K562 (cell line): Measurements from ENCODE around the gene CTIF. TPM values are rescaled to one million over a fixed set of nuclear protein-coding genes. Genes with fewer than 3 reads are reported as not detected.

ENCODE experiments used
- ATAC-seq: fragments of 200-7000 bp; cut with Tn5 transposase; 3 replicates; pipeline ENCODE4 v1.9.1; 2020; ENCODE audit warnings: moderate library complexity
- BruUV-seq: library from RNA; stranded (reverse); fragments of 400-500 nt; replicated peaks from 2 replicates; lab custom pipeline; 2021; lab: Mats Ljungman, UMichigan
- CTCF ChIA-PET: fragments of 300-600 bp; formaldehyde crosslinking; extraction: SDS; loops from one replicate; lab custom pipeline; 2021; ENCODE audit warnings: low intra/inter-chr PET ratio; lab: Yijun Ruan, JAX
- POLR2A ChIA-PET: fragments of 300-600, 350-650 bp; sonication (Branson Sonifier 250); formaldehyde crosslinking; extraction: SDS; loops from one replicate; lab custom pipeline; 2021; ENCODE audit warnings: antibody characterized with exemption, inconsistent platforms; lab: Yijun Ruan, JAX
- DNase-seq, 4 experiments: peaks; one replicate each; pipeline versions ENCODE4 v3.0.0 to v3.0.0-alpha.2; 2011 to 2018; ENCODE audit warnings: low spot score in 3 of 4, mixed read lengths in 3 of 4; ENCODE audit errors: extremely low read depth in 1 of 4
- FAIRE-seq: peaks from 2 replicates; lab custom pipeline; 2011; peaks lifted over from hg19 to GRCh38; lab: Jason Lieb, UNC
- H2AFZ ChIP-seq: 2 replicates; pipeline ENCODE4 v1.6.0; 2011; ENCODE audit warnings: low read depth, low read length, control low read depth, inconsistent platforms
- H3K27ac ChIP-seq: fragments of 200-600 bp; 3 replicates; pipeline ENCODE4 v1.8.0; 2011; ENCODE audit warnings: low read depth, mild to moderate bottlenecking, control low read depth, inconsistent platforms, low read length, moderate library complexity, mixed read lengths; ENCODE audit errors: extremely low read depth
- H3K27me3 ChIP-seq, 2 experiments: fragments of 300-600 bp in 1 of 2; 2 replicates in 1 of 2; 3 replicates in 1 of 2; pipeline versions ENCODE4 v1.6.0 to v1.8.0; 2011; ENCODE audit warnings: inconsistent platforms in 2 of 2, low read length in 2 of 2, mild to moderate bottlenecking in 1 of 2, mixed read lengths in 1 of 2, moderate library complexity in 1 of 2; ENCODE audit not compliant: control insufficient read depth in 2 of 2, insufficient read depth in 2 of 2
- H3K36me3 ChIP-seq: fragments of 300-600 bp; 3 replicates; pipeline ENCODE4 v1.8.0; 2011; ENCODE audit warnings: mild to moderate bottlenecking, low read length, inconsistent platforms; ENCODE audit not compliant: control insufficient read depth, insufficient read depth
- H3K4me1 ChIP-seq, 2 experiments: fragments of 200-600 bp in 1 of 2; replicated peaks in 1 of 2; 2 replicates in 1 of 2; 3 replicates in 1 of 2; pipeline versions ENCODE4 v1.5.1 to v1.8.0; 2011; ENCODE audit warnings: inconsistent platforms in 2 of 2, low read length in 2 of 2, mild to moderate bottlenecking in 1 of 2, mixed read lengths in 1 of 2, moderate library complexity in 1 of 2; ENCODE audit not compliant: control insufficient read depth in 2 of 2, insufficient read depth in 2 of 2
- H3K4me2 ChIP-seq: 2 replicates; pipeline ENCODE4 v1.6.1; 2011; ENCODE audit warnings: low read length, control low read depth, inconsistent platforms, mixed read lengths; ENCODE audit not compliant: insufficient read depth
- H3K4me3 ChIP-seq: fragments of 200-600 bp; sonication (generic), shearing (Covaris generic); 2 replicates; pipeline ENCODE4 v1.5.1; 2016; ENCODE audit warnings: control low read depth, inconsistent platforms
- H3K79me2 ChIP-seq: fragments of 200-600 bp; 3 replicates; pipeline ENCODE4 v1.8.0; 2011; ENCODE audit warnings: low read length, inconsistent platforms; ENCODE audit not compliant: control insufficient read depth, insufficient read depth
- H3K9ac ChIP-seq, 2 experiments: 2 replicates each; pipeline versions ENCODE4 v1.6.0 to v1.6.1; 2011; ENCODE audit warnings: low read depth in 2 of 2, low read length in 2 of 2, control low read depth in 1 of 2, inconsistent platforms in 1 of 2, mild to moderate bottlenecking in 1 of 2, mixed read lengths in 1 of 2; ENCODE audit not compliant: insufficient read depth in 1 of 2
- H3K9me1 ChIP-seq: one replicate; pipeline ENCODE4 v1.6.0; 2011; ENCODE audit warnings: inconsistent platforms, mild to moderate bottlenecking, low read length, moderate library complexity; ENCODE audit not compliant: control insufficient read depth, insufficient read depth
- H3K9me3 ChIP-seq: replicated peaks from 2 replicates; pipeline ENCODE4 v1.5.1; 2011; ENCODE audit warnings: low read depth, low read length, inconsistent platforms; ENCODE audit not compliant: control insufficient read depth, insufficient read depth
- H4K20me1 ChIP-seq: replicated peaks from 2 replicates; pipeline ENCODE4 v1.6.1; 2011; ENCODE audit warnings: low read length, inconsistent platforms, mixed read lengths; ENCODE audit not compliant: control insufficient read depth, insufficient read depth
- BCL6 ChIP-seq: fragments of 250-450 bp; sonication (Bioruptor Pico); IDR thresholded peaks from 2 replicates; pipeline ENCODE4 v1.4.0; 2020
- ETV6 ChIP-seq, 3 experiments: fragments of 150-350 bp in 1 of 3; sonication (generic) in 1 of 3; formaldehyde crosslinking in 1 of 3; IDR thresholded peaks; 2 replicates each; pipeline versions ENCODE4 v1.6.1 to v1.8.0; 2014 to 2022; ENCODE audit warnings: borderline replicate concordance in 2 of 3, low read depth in 2 of 3, antibody characterized with exemption in 1 of 3, low read length in 1 of 3, mild to moderate bottlenecking in 1 of 3, missing genetic modification reagents in 1 of 3
- L3MBTL2 ChIP-seq: fragments of 450-650 bp; IDR thresholded peaks from 2 replicates; pipeline ENCODE4 v1.6.1; 2016; ENCODE audit warnings: mild to moderate bottlenecking, moderate library complexity
- PPARD ChIP-seq: fragments of 250-450 bp; sonication (Bioruptor Pico); IDR thresholded peaks from 2 replicates; pipeline ENCODE4 v1.8.0; 2022; ENCODE audit warnings: inconsistent platforms, mild to moderate bottlenecking, moderate library complexity
- TCF7L2 ChIP-seq: fragments of 150-350 bp; IDR thresholded peaks from 2 replicates; pipeline ENCODE4 v1.6.1; 2016; ENCODE audit warnings: low read depth, mild to moderate bottlenecking, low read length, moderate library complexity
- XRCC5 ChIP-seq: fragments of 200-400 bp; formaldehyde crosslinking; IDR thresholded peaks from 2 replicates; pipeline ENCODE4 v1.6.1; 2017; ENCODE audit warnings: low read depth, mild to moderate bottlenecking, low read length
- ZEB2 ChIP-seq: fragments of 450-650 bp; IDR thresholded peaks from 2 replicates; pipeline ENCODE4 v1.6.1; 2016
- ZNF263 ChIP-seq: sonication (generic); formaldehyde crosslinking; IDR thresholded peaks from 2 replicates; pipeline ENCODE4 v1.8.0; 2022; ENCODE audit warnings: mild to moderate bottlenecking, missing genetic modification reagents, borderline replicate concordance
- ZNF316 ChIP-seq: fragments of 450-650 bp; IDR thresholded peaks from 2 replicates; pipeline ENCODE4 v1.6.1; 2016
- ZNF75A ChIP-seq: fragments of 450-650 bp; formaldehyde crosslinking; IDR thresholded peaks from 2 replicates; pipeline ENCODE4 v1.4.0; 2020; ENCODE audit warnings: mild to moderate bottlenecking
- ZNF77 ChIP-seq: fragments of 250-450 bp; sonication (Bioruptor Pico); IDR thresholded peaks from 2 replicates; pipeline ENCODE4 v1.5.0; 2020
- WGBS: fragments of 100-300 bp; shearing (Covaris generic); methylation state at CpG from one replicate; pipeline ENCODE4 v1.1.6; 2016; ENCODE audit warnings: low coverage, mixed read lengths; ENCODE audit not compliant: insufficient coverage; ENCODE audit errors: missing lambda C conversion rate; 5-methylcytosine and 5-hydroxymethylcytosine counted together
- in situ Hi-C: fragments of 300-500 bp; cut with MboI; formaldehyde crosslinking; loops from 4 replicates; pipeline ENCODE4 v1.15.0; 2018; ENCODE audit warnings: inconsistent platforms, mixed read lengths
- intact Hi-C: fragments of 100-400 bp; cut with micrococcal nuclease; formaldehyde crosslinking; loops from 2 replicates; pipeline ENCODE4 v1.14.2; 2022
- polyA plus RNA-seq, 8 experiments: library from polyadenylated mRNA; depleted of rRNA in 4 of 8; stranded (reverse) in 5 of 8; unstranded in 3 of 8; fragments of >200 nt; fragmentation: Nextera tagmentation in 2 of 8; fragmentation: Illumina TruSeq in 1 of 8; extraction: Ambion mirVana in 2 of 8; extraction: Trizol in 1 of 8; gene quantifications; 2 replicates each; pipeline versions ENCODE4 v1.2.1 to v1.2.3, GENCODE V29; 2011 to 2014; ENCODE audit warnings: inconsistent platforms in 1 of 8, missing spikeins in 1 of 8
- total RNA-seq, 7 experiments: library from RNA; depleted of rRNA in 6 of 7; stranded (reverse); fragments of >200 nt in 6 of 7; fragmentation: Illumina TruSeq in 2 of 7; extraction: Trizol in 2 of 7; gene quantifications; 2 replicates each; pipeline versions ENCODE4 v1.2.1 to v1.2.3, GENCODE V29; 2011 to 2021; ENCODE audit warnings: low replicate concordance in 1 of 7

CTIF gene
- total and polyA plus RNA-seq, 9 of the 15 experiments (the other 6 are each of a cell fraction or from before 2014, with no cell fraction given): 0.17 to 11.5 (median 2.2) TPM

GRCh38 chr18:48700446-48700845 is 161.6 kb downstream of the CTIF start (continued):
- no peak for TF ChIP-seq ETV6 (IDR thresholded peaks at IDR 0.05; ENCODE audit: borderline replicate concordance in 1 of 2, low read depth in 2 of 2, low read length in 1 of 2)
- TF ChIP-seq ETV6 (CRISPR knock-in tag; IDR thresholded peaks at IDR 0.05; ENCODE audit: borderline replicate concordance): no peak
- no peak for TF ChIP-seq ZEB2
- TF ChIP-seq ZNF77 (CRISPR knock-in tag): no peak
- no peak for TF ChIP-seq PPARD (CRISPR knock-in tag)
- no peak for TF ChIP-seq XRCC5
- TF ChIP-seq BCL6: no peak

GRCh38 chr18:48702346-48703027 is 163.7 kb downstream of the CTIF start:
- in situ Hi-C loops (no loop called here), intact Hi-C loops (no loop called here)
- Histone ChIP-seq H3K4me3 (no peak overlapping the region), H3K9me3 (no peaks in the 10 kb centered on the region), H3K9me1 (no peaks in the 10 kb centered on the region), H3K79me2 (no peaks in the 10 kb centered on the region), H3K4me1 (peaks cover 3 to 9% of the 10 kb centered on the region in 2 experiments; a peak in 3 of 5 replicates), H3K4me2 (no peak overlapping the region), H3K36me3 (no peaks in the 10 kb centered on the region), H3K9ac (no peak overlapping the region; a peak in 1 of 4 replicates), H3K27me3 (no peaks in the 10 kb centered on the region), H2AFZ (no peak overlapping the region), H4K20me1 (no peaks in the 10 kb centered on the region), H3K27ac (no peak overlapping the region)
- ChIA-PET CTCF (no interaction called here), POLR2A (interaction anchor here (0.6 kb wide), 1 partner anchor 786 kb away, joined by 3 read pairs; no protein-coding TSS in a partner anchor)
- DNase-seq (no peak), ATAC-seq (no peak), FAIRE-seq (no peak)
- 56% methylated on average over 9 of the region's 9 CpGs for WGBS
- BruUV-seq: no TSS peak
- TF ChIP-seq L3MBTL2: no peak
- no peak for TF ChIP-seq TCF7L2
- no peak for TF ChIP-seq ZNF263 (CRISPR knock-in tag)
- TF ChIP-seq ZNF75A (CRISPR knock-in tag): no peak
- no peak for TF ChIP-seq ZNF316
